ENCODE measurements around the gene MED12L.

Gene MED12L

DNA sequence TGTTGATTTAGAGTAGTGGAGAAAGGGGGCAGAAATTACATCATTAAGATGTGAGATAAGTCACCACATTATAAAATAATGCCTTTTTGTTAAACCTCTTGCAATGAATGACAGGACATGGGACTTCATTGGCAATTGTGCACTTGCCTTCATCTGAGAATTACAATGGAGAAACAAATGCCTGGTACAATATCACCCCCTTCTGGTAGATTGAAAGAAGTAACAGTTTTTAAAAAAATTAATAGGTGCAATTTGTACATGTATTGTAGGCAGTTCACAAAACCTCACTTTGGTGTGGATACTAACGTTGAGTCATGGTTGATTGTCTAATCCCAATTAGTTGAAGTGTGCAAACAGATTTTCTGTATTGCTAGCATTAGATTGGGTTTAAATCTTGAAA lies 197.5 kb downstream of the MED12L start:
- no peaks in the 10 kb centered on the region for H3K9me3 ChIP-seq (ENCODE audit: control insufficient read depth in 2 of 2, low read length in 2 of 2)
- no peaks in the 10 kb centered on the region for H3K36me3 ChIP-seq (ENCODE audit: control insufficient read depth in 2 of 2, insufficient read depth in 2 of 2, low read length in 2 of 2)
- H3K9ac ChIP-seq (ENCODE audit: low read depth in 1 of 2, low read length in 2 of 2) = no peak overlapping the region
- H3K27ac ChIP-seq (ENCODE audit: low read depth in 2 of 2, low read length in 2 of 2) = peak overlapping the region in 1 of 2 donors; percentile 41
- no peak overlapping the region for H3K4me3 ChIP-seq (ENCODE audit: low read length in 2 of 2)
- no peaks in the 10 kb centered on the region for H3K27me3 ChIP-seq (ENCODE audit: control insufficient read depth in 2 of 2, insufficient read depth in 2 of 2, low read length in 2 of 2)
- peaks cover 0 to 6% of the 10 kb centered on the region in 2 donors for H3K4me1 ChIP-seq (ENCODE audit: control insufficient read depth in 2 of 2, insufficient read depth in 2 of 2, low read length in 2 of 2)

DNA sequence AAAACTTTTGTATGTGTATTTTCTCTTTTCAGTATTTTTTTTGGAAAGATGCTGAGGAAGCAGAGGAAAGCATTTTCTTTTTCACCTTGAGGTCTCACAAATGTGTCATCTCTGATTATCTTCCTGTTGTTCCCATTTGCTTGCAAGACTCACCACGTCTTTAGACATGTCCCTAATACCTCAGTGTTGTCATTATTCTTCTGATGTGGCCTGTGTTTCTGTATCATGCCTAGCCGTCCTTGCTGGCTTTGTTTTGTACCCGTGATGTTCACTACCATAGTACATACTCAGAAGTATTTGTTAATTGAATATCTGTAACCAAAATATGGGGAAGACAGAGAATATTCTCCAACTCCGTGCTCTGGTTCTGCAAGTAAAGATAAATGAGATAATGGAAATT lies 197.9 kb downstream of the MED12L start:
- H3K36me3 ChIP-seq (ENCODE audit: control insufficient read depth in 2 of 2, insufficient read depth in 2 of 2, low read length in 2 of 2) = no peaks in the 10 kb centered on the region
- no peaks in the 10 kb centered on the region for H3K9me3 ChIP-seq (ENCODE audit: control insufficient read depth in 2 of 2, low read length in 2 of 2)
- no peaks in the 10 kb centered on the region for H3K27me3 ChIP-seq (ENCODE audit: control insufficient read depth in 2 of 2, insufficient read depth in 2 of 2, low read length in 2 of 2)
- no peak overlapping the region for H3K9ac ChIP-seq (ENCODE audit: low read depth in 1 of 2, low read length in 2 of 2)
- H3K4me3 ChIP-seq (ENCODE audit: low read length in 2 of 2) = no peak overlapping the region
- peaks cover 0 to 6% of the 10 kb centered on the region in 2 donors for H3K4me1 ChIP-seq (ENCODE audit: control insufficient read depth in 2 of 2, insufficient read depth in 2 of 2, low read length in 2 of 2)
- peak overlapping the region in 1 of 2 donors; percentile 41 for H3K27ac ChIP-seq (ENCODE audit: low read depth in 2 of 2, low read length in 2 of 2)

DNA sequence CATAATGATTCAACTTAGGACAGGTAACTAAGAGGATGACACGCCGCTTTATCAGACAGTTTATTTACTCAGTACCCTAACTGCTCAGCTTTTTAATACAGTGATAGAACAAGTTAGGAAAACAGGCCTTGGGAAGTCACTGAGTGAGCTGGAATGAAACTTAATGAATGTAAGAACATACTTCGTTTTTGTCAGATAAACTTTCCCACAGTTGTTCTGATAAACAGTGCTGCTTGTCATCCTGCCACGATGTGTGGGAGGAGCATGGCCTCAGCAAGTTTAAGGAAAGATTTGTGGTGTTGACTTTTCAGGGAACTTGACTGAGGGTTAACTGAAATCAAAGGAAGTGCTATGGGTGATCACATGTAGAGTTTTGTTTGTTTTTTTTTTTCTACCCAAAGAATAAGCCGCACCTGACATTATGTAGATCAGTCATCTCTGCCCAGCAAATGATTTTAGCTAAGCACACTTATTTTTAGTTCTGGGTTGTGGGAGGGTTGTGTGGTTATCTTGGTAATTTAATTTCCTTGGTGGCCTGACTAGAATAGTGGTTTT lies 198.5 kb downstream of the MED12L start:
- Histone ChIP-seq H3K36me3 (ENCODE audit: control insufficient read depth in 2 of 2, insufficient read depth in 2 of 2, low read length in 2 of 2) (no peaks in the 10 kb centered on the region), H3K27me3 (ENCODE audit: control insufficient read depth in 2 of 2, insufficient read depth in 2 of 2, low read length in 2 of 2) (no peaks in the 10 kb centered on the region), H3K9me3 (ENCODE audit: control insufficient read depth in 2 of 2, low read length in 2 of 2) (no peaks in the 10 kb centered on the region), H3K9ac (ENCODE audit: low read depth in 1 of 2, low read length in 2 of 2) (peak overlapping the region in 1 of 2 donors; percentile 16), H3K4me1 (ENCODE audit: control insufficient read depth in 2 of 2, insufficient read depth in 2 of 2, low read length in 2 of 2) (peaks cover 0 to 6% of the 10 kb centered on the region in 2 donors), H3K4me3 (ENCODE audit: low read length in 2 of 2) (no peak overlapping the region), H3K27ac (ENCODE audit: low read depth in 2 of 2, low read length in 2 of 2) (peak overlapping the region in 1 of 2 donors; percentile 41)

DNA sequence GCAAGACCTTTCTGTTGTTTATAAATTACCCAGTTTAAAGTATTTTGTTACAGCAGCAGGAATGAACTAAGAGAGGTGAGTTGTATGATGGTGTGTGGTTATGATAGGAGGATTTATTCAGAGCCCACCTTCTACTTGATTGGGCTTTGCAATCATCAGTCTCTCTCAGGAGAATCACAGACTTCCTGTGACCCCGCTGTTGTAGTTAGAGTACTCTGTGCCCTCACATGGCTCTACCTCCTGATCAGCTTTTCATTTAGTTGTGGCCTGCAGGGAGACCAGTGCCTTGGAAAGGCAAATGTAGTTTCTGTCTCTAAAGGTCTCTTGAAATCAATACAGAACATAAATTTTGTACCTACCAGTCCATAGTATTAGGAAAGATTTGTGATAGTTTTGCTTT lies 200.5 kb downstream of the MED12L start:
- Histone ChIP-seq H3K4me1 (ENCODE audit: control insufficient read depth in 2 of 2, insufficient read depth in 2 of 2, low read length in 2 of 2) (peaks cover 0 to 6% of the 10 kb centered on the region in 2 donors), H3K4me3 (ENCODE audit: low read length in 2 of 2) (no peak overlapping the region), H3K9me3 (ENCODE audit: control insufficient read depth in 2 of 2, low read length in 2 of 2) (no peaks in the 10 kb centered on the region), H3K9ac (ENCODE audit: low read depth in 1 of 2, low read length in 2 of 2) (no peak overlapping the region), H3K36me3 (ENCODE audit: control insufficient read depth in 2 of 2, insufficient read depth in 2 of 2, low read length in 2 of 2) (no peaks in the 10 kb centered on the region), H3K27ac (ENCODE audit: low read depth in 2 of 2, low read length in 2 of 2) (no peak overlapping the region), H3K27me3 (ENCODE audit: control insufficient read depth in 2 of 2, insufficient read depth in 2 of 2, low read length in 2 of 2) (no peaks in the 10 kb centered on the region)

DNA sequence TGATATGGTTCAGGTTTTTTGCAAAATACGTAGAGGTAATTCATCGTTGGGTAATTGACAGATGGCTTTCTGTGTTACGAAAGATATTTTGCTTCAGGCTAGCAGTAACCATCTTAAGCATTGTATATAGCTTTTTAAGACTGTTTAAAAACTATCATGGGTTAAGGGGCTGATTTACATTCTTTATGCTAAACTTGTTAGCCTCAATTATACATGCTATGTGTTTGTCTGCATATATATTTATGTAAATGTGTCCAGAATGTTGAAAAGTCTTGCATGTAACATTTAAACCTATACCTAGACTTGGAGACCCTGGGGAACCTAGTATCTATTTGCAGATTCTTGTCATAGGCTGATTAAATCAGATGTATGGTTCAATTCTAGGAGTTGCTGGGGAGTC lies 204.0 kb downstream of the MED12L start:
- H3K9me3 ChIP-seq (ENCODE audit: control insufficient read depth in 2 of 2, low read length in 2 of 2) = no peaks in the 10 kb centered on the region
- H3K4me1 ChIP-seq (ENCODE audit: control insufficient read depth in 2 of 2, insufficient read depth in 2 of 2, low read length in 2 of 2) = no peaks in the 10 kb centered on the region
- no peak overlapping the region for H3K27ac ChIP-seq (ENCODE audit: low read depth in 2 of 2, low read length in 2 of 2)
- H3K4me3 ChIP-seq (ENCODE audit: low read length in 2 of 2) = no peak overlapping the region
- no peaks in the 10 kb centered on the region for H3K27me3 ChIP-seq (ENCODE audit: control insufficient read depth in 2 of 2, insufficient read depth in 2 of 2, low read length in 2 of 2)
- no peaks in the 10 kb centered on the region for H3K36me3 ChIP-seq (ENCODE audit: control insufficient read depth in 2 of 2, insufficient read depth in 2 of 2, low read length in 2 of 2)
- no peak overlapping the region for H3K9ac ChIP-seq (ENCODE audit: low read depth in 1 of 2, low read length in 2 of 2)

DNA sequence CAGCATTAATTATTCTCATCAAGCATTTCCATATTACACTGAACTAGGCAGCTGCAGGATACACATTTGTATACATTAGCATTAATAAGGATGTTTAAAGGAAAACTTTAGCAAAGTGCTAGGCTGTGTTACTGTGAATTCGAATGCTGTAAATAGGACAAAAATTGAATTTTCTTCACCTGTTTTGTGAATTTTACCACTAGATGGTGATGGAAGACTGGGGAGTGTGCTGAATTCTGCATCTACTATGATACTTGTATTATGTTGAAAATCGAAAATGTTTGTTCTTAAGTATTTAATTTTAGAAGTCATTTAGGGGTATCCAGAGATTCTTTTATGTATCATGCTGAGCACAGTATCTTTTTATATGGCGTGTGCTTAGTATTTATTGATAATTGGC lies 205.2 kb downstream of the MED12L start:
- Histone ChIP-seq H3K9me3 (ENCODE audit: control insufficient read depth in 2 of 2, low read length in 2 of 2) (no peaks in the 10 kb centered on the region), H3K27ac (ENCODE audit: low read depth in 2 of 2, low read length in 2 of 2) (no peak overlapping the region), H3K36me3 (ENCODE audit: control insufficient read depth in 2 of 2, insufficient read depth in 2 of 2, low read length in 2 of 2) (no peaks in the 10 kb centered on the region), H3K4me1 (ENCODE audit: control insufficient read depth in 2 of 2, insufficient read depth in 2 of 2, low read length in 2 of 2) (no peaks in the 10 kb centered on the region), H3K27me3 (ENCODE audit: control insufficient read depth in 2 of 2, insufficient read depth in 2 of 2, low read length in 2 of 2) (no peaks in the 10 kb centered on the region), H3K9ac (ENCODE audit: low read depth in 1 of 2, low read length in 2 of 2) (no peak overlapping the region), H3K4me3 (ENCODE audit: low read length in 2 of 2) (no peak overlapping the region)

DNA sequence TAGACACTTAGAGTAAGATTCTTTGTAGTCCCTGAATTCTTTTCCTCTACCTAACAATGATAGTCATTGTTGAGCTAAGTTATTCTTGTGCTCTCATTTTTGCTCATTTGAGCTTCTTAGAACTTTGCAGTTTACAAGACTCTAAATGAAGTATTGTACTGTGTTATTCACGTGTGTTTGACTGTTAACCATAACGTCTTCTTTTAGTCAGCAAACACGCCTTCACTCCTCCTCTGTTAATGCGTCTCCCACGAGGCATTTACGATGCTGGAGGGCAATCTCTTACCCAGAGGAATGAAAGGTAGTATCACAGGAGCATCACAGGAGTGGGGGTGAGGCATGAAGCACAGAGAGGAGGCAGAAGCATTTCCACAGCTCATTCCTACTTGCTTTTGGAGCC lies 207.7 kb downstream of the MED12L start:
- no peak overlapping the region for H3K27ac ChIP-seq (ENCODE audit: low read depth in 2 of 2, low read length in 2 of 2)
- no peak overlapping the region for H3K4me3 ChIP-seq (ENCODE audit: low read length in 2 of 2)
- no peaks in the 10 kb centered on the region for H3K4me1 ChIP-seq (ENCODE audit: control insufficient read depth in 2 of 2, insufficient read depth in 2 of 2, low read length in 2 of 2)
- no peaks in the 10 kb centered on the region for H3K27me3 ChIP-seq (ENCODE audit: control insufficient read depth in 2 of 2, insufficient read depth in 2 of 2, low read length in 2 of 2)
- no peaks in the 10 kb centered on the region for H3K36me3 ChIP-seq (ENCODE audit: control insufficient read depth in 2 of 2, insufficient read depth in 2 of 2, low read length in 2 of 2)
- no peak overlapping the region for H3K9ac ChIP-seq (ENCODE audit: low read depth in 1 of 2, low read length in 2 of 2)
- H3K9me3 ChIP-seq (ENCODE audit: control insufficient read depth in 2 of 2, low read length in 2 of 2) = no peaks in the 10 kb centered on the region

DNA sequence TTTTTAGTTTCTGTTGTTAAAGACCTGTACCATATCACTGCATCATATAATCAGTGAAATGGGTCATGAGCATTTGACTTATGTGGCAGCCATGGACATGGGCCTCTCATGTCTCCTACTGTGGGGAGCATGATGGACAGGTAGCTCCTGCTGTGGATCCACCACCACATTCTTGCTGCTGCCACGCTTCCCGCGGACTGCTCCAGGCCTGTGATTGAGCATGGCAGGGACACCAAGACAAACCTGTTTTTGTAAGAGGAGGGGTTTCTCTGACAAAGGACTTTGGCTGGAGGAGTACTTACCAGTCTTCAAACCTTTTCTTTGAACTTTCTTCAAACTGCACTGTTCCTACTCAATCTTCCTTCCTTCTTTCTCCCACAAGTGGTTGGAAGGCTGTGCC lies 210.8 kb downstream of the MED12L start:
- Histone ChIP-seq H3K27ac (ENCODE audit: low read depth in 2 of 2, low read length in 2 of 2) (no peak overlapping the region), H3K4me3 (ENCODE audit: low read length in 2 of 2) (no peak overlapping the region), H3K27me3 (ENCODE audit: control insufficient read depth in 2 of 2, insufficient read depth in 2 of 2, low read length in 2 of 2) (no peaks in the 10 kb centered on the region), H3K36me3 (ENCODE audit: control insufficient read depth in 2 of 2, insufficient read depth in 2 of 2, low read length in 2 of 2) (no peaks in the 10 kb centered on the region), H3K9me3 (ENCODE audit: control insufficient read depth in 2 of 2, low read length in 2 of 2) (no peaks in the 10 kb centered on the region), H3K9ac (ENCODE audit: low read depth in 1 of 2, low read length in 2 of 2) (no peak overlapping the region), H3K4me1 (ENCODE audit: control insufficient read depth in 2 of 2, insufficient read depth in 2 of 2, low read length in 2 of 2) (no peaks in the 10 kb centered on the region)

DNA sequence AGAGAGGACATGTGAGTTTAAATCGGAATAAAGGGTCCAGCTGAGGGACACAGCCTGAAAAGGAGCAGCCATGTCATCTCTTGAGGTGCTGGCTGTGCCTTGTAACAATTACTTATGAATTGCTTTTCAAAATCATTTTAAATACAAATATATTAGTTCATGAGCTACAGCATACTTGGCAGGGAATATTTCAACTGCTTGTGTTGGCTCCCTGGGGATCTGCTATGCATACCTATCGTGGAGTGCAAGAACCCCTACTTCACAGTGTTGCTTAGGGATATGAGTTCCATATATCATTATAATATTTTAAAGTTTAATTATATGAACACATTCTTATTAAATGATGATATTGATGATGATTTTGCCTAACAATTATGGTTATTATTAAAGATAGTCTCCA lies 212.0 kb downstream of the MED12L start:
- no peak overlapping the region for H3K27ac ChIP-seq (ENCODE audit: low read depth in 2 of 2, low read length in 2 of 2)

DNA sequence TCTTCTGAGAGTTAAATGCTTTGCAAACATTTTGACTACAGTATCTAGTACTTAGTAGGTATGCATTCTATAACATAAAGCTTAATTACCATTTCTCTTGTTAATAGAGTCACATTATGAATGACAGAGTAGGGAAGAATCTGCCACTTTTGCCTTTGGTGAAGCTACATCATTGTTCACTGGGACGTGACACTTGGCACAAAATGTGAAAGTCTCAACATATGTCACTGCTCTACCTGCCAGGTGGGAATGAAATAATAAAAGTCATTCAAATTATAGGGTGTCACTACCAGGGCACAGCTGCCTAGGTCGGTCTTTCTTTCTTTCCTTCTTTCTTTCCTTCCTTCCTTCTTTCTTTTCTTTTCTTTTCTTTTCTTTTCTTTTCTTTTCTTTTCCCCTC lies 213.5 kb downstream of the MED12L start:
- Histone ChIP-seq H3K36me3 (ENCODE audit: control insufficient read depth in 2 of 2, insufficient read depth in 2 of 2, low read length in 2 of 2) (no peaks in the 10 kb centered on the region), H3K4me1 (ENCODE audit: control insufficient read depth in 2 of 2, insufficient read depth in 2 of 2, low read length in 2 of 2) (no peaks in the 10 kb centered on the region), H3K9me3 (ENCODE audit: control insufficient read depth in 2 of 2, low read length in 2 of 2) (no peaks in the 10 kb centered on the region), H3K27ac (ENCODE audit: low read depth in 2 of 2, low read length in 2 of 2) (no peak overlapping the region), H3K27me3 (ENCODE audit: control insufficient read depth in 2 of 2, insufficient read depth in 2 of 2, low read length in 2 of 2) (no peaks in the 10 kb centered on the region), H3K4me3 (ENCODE audit: low read length in 2 of 2) (no peak overlapping the region), H3K9ac (ENCODE audit: low read depth in 1 of 2, low read length in 2 of 2) (no peak overlapping the region)

More for the DNA sequence above, 212.0 kb downstream of the MED12L start:
- Histone ChIP-seq H3K27me3 (ENCODE audit: control insufficient read depth in 2 of 2, insufficient read depth in 2 of 2, low read length in 2 of 2) (no peaks in the 10 kb centered on the region), H3K4me1 (ENCODE audit: control insufficient read depth in 2 of 2, insufficient read depth in 2 of 2, low read length in 2 of 2) (no peaks in the 10 kb centered on the region), H3K9me3 (ENCODE audit: control insufficient read depth in 2 of 2, low read length in 2 of 2) (no peaks in the 10 kb centered on the region), H3K4me3 (ENCODE audit: low read length in 2 of 2) (no peak overlapping the region), H3K36me3 (ENCODE audit: control insufficient read depth in 2 of 2, insufficient read depth in 2 of 2, low read length in 2 of 2) (no peaks in the 10 kb centered on the region), H3K9ac (ENCODE audit: low read depth in 1 of 2, low read length in 2 of 2) (no peak overlapping the region)

DNA sequence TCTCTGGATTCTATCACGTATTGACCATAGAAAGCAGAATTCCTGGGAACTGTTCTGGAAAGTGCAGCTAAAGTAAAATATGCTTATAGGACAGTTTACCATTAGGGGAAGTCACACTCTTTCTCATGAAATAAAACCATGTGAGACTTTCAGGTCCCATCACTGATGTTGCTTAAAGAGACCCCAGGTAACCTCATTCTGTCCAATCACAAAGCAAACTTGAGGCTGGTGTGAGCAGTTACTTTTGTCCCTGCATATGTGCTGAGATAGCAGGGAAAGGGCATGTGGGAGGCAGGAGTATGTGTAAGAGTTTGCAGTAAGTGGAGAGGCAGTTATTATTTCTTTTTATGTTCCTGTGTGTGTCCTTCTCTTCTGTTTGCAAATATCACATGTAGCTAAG lies 215.1 kb downstream of the MED12L start:
- no peaks in the 10 kb centered on the region for H3K27me3 ChIP-seq (ENCODE audit: control insufficient read depth in 2 of 2, insufficient read depth in 2 of 2, low read length in 2 of 2)
- no peaks in the 10 kb centered on the region for H3K36me3 ChIP-seq (ENCODE audit: control insufficient read depth in 2 of 2, insufficient read depth in 2 of 2, low read length in 2 of 2)
- no peaks in the 10 kb centered on the region for H3K4me1 ChIP-seq (ENCODE audit: control insufficient read depth in 2 of 2, insufficient read depth in 2 of 2, low read length in 2 of 2)
- H3K9me3 ChIP-seq (ENCODE audit: control insufficient read depth in 2 of 2, low read length in 2 of 2) = no peaks in the 10 kb centered on the region
- no peak overlapping the region for H3K4me3 ChIP-seq (ENCODE audit: low read length in 2 of 2)
- H3K9ac ChIP-seq (ENCODE audit: low read depth in 1 of 2, low read length in 2 of 2) = no peak overlapping the region
- no peak overlapping the region for H3K27ac ChIP-seq (ENCODE audit: low read depth in 2 of 2, low read length in 2 of 2)

Measured in mucosa of rectum (tissue), 2 donors.